Measurements from ENCODE around the gene CHRM1. TPM values are rescaled to one million over a fixed set of nuclear protein-coding genes. Genes with fewer than 3 reads are reported as not detected.
"Not testable (repeated sequence)": the region's sequence is repeated elsewhere in the genome, so short reads cannot be mapped to it uniquely, and the experiment has no call there.

Gene CHRM1
- total RNA-seq, 6 experiments from 2014 or later = not detected

DNA sequence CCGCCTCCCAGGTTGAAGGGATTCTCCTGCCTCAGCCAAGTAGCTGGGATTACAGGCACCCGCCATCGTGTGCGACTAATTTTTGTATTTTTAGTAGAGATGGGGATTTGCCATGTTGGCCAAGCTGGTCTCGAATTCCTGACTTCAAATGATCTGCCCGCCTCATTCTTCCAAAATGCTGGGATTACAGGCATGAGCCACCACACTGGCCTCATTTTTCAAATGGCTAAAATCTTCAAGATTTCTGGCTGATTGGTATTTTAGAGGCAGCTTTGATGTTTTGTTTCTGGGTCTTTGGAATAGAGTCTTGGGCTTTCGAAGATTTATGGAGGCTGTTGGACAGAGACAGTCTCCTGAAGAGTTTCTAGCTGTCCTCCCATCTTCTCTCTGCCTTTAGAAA, 46.3 kb downstream of the CHRM1 start:
- ATAC-seq (no peak), DNase-seq (no peak)
- intact Hi-C loops (cut with DNase I) = no loop called here
- no peak for TF ChIP-seq CTCF (IDR thresholded peaks at IDR 0.05)
- no peak for TF ChIP-seq POLR2A (IDR thresholded peaks at IDR 0.05)
- Histone ChIP-seq H3K9me3 (no peaks in the 10 kb centered on the region), H3K4me3 (no peak overlapping the region), H3K4me1 (peaks cover 0 to 27% (median 12%) of the 10 kb centered on the region in 4 donors), H3K27ac (no peak overlapping the region), H3K36me3 (no peaks in the 10 kb centered on the region), H3K27me3 (no peaks in the 10 kb centered on the region)
- WGBS (ENCODE audit: insufficient coverage, low coverage, low lambda C conversion rate, missing lambda C conversion rate) = 75% methylated on average over 4 of the region's 7 CpGs

DNA sequence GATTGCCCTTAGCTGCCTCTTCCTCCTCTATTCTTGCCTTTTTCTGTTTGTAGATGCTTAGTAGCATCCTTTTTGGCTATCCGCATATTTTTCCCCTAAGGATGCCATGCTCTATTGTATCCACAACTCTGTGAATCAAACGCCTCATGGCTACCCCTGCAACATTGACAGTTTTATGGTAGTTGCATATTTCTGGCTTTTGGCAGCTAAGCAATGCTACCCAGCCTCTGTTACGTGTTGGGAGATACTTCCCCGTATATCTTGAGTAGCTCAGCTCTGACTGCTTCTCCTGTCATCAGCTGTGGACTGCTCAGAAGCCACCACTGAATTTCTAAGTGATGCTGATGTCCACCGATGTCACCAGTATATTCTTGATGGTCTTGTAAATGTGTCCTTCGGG, 55.5 kb downstream of the CHRM1 start:
- no peak for ATAC-seq
- no peak overlapping the region for H3K27ac ChIP-seq
- no peaks in the 10 kb centered on the region for H3K4me1 ChIP-seq
- no peaks in the 10 kb centered on the region for H3K36me3 ChIP-seq
- intact Hi-C loops (cut with DNase I) = no loop called here
- no peak for DNase-seq
- H3K9me3 ChIP-seq = no peaks in the 10 kb centered on the region
- TF ChIP-seq CTCF (IDR thresholded peaks at IDR 0.05) = no peak
- TF ChIP-seq POLR2A (IDR thresholded peaks at IDR 0.05) = no peak
- H3K4me3 ChIP-seq = no peak overlapping the region
- no peaks in the 10 kb centered on the region for H3K27me3 ChIP-seq
- 81% methylated on average over 6 of the region's 6 CpGs for WGBS (ENCODE audit: insufficient coverage, low coverage, low lambda C conversion rate, missing lambda C conversion rate)

- ATAC-seq = no peak
- WGBS (ENCODE audit: insufficient coverage, low coverage, low lambda C conversion rate, missing lambda C conversion rate) = 87% methylated on average over 4 of the region's 4 CpGs
- intact Hi-C loops (cut with DNase I) = no loop called here
Observed at GRCh38 chr11:62863687-62864335, 57.4 kb downstream of the CHRM1 start.

GRCh38 chr11:62861564-62862192, 59.5 kb downstream of the CHRM1 start:
- DNase-seq; H3K9me3 ChIP-seq; H3K27me3 ChIP-seq; ATAC-seq; H3K4me3 ChIP-seq; H3K27ac ChIP-seq; H3K36me3 ChIP-seq; H3K4me1 ChIP-seq; intact Hi-C loops (cut with DNase I): not testable (repeated sequence)
- WGBS (ENCODE audit: insufficient coverage, low coverage, low lambda C conversion rate, missing lambda C conversion rate) = 86% methylated on average over 7 of the region's 16 CpGs

More at GRCh38 chr11:62863687-62864335, 57.4 kb downstream of the CHRM1 start:
- Histone ChIP-seq H3K9me3 (no peaks in the 10 kb centered on the region), H3K27ac (no peak overlapping the region), H3K4me3 (no peak overlapping the region), H3K27me3 (no peaks in the 10 kb centered on the region), H3K4me1 (no peaks in the 10 kb centered on the region), H3K36me3 (no peaks in the 10 kb centered on the region)
- DNase-seq = no peak
- no peak for TF ChIP-seq CTCF (IDR thresholded peaks at IDR 0.05)
- no peak for TF ChIP-seq POLR2A (IDR thresholded peaks at IDR 0.05)

DNA sequence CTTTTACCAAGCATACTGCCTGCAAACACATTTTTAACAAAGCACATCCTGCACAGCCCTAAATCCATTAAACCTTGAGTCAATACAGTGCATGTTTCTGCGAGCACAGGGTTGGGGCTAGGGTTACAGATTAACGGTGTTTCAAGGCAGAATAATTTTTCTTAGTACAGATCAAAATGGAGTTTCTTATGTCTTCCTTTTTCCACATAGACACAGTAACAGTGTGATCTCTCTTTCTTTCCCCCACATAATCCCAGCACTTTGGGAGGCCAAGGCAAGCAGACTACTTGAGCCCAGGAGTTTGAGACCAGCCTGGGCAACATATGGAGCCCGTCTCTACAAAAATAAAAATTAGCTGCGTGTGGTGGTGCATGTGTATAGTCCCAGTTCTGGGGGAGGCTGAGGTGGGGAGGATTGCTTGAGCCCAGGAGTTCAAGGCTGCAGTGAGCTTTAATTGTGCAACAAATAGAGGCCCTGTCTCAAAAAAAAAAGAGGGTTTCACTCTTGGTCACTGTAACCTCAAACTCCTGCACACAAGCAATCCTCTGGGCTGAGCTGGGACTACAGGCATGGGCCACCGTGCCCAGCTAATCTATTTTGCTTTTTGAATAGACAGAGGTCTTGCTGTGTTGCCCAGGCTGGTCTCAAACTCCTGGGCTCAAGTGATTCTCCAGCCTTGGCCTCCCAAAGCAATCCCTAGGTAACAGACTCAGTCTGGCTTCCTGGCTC, 60.2 kb downstream of the CHRM1 start:
- H3K36me3 ChIP-seq = no peaks in the 10 kb centered on the region
- no peak overlapping the region for H3K4me3 ChIP-seq
- TF ChIP-seq POLR2A (IDR thresholded peaks at IDR 0.05) (no peak), CTCF (IDR thresholded peaks at IDR 0.05) (no peak)
- no peak for ATAC-seq
- intact Hi-C loops (cut with DNase I) = no loop called here
- H3K27ac ChIP-seq = no peak overlapping the region
- no peak for DNase-seq
- 57% methylated on average over 3 of the region's 5 CpGs for WGBS (ENCODE audit: insufficient coverage, low coverage, low lambda C conversion rate, missing lambda C conversion rate)
- H3K4me1 ChIP-seq = no peaks in the 10 kb centered on the region
- H3K9me3 ChIP-seq = no peaks in the 10 kb centered on the region
- no peaks in the 10 kb centered on the region for H3K27me3 ChIP-seq

DNA sequence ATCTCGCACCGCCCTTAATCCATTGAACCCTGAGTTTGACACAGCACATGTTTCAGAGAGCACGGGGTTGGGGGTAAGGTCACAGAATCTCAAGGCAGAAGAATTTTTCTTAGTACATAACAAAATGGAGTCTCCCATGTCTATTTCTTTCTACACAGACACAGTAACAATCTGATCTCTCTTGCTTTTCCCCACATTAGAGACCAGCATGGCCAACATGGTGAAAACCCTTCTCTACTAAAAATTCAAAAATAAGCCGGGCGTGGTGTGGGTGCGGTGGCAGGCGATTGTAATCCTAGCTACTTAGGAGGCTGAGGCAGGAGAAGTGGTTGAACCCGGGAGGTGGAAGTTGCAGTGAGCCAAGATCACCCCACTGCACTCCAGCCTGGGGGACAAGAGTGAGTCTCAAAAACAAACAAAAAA, 61.9 kb downstream of the CHRM1 start:
- intact Hi-C loops (cut with DNase I) = loop anchor here in 1 of 2 donors (10.0 kb wide), 1 partner anchor 74 kb away; the partner anchor contains the start of gene TMEM179B
- not testable (repeated sequence) for H3K36me3 ChIP-seq, H3K27ac ChIP-seq, H3K4me1 ChIP-seq, H3K27me3 ChIP-seq, ATAC-seq, DNase-seq, H3K4me3 ChIP-seq, H3K9me3 ChIP-seq
- 85% methylated on average over 5 of the region's 8 CpGs for WGBS (ENCODE audit: insufficient coverage, low coverage, low lambda C conversion rate, missing lambda C conversion rate)
